HepG2 (cell line): ENCODE measurements around the gene VEGFB. TPM values are rescaled to one million over a fixed set of nuclear protein-coding genes. Genes with fewer than 3 reads are reported as not detected.

Experiments
- ARNT2 ChIP-seq: sonication (generic); formaldehyde crosslinking; IDR thresholded peaks from 2 replicates; pipeline ENCODE4 v1.8.0; 2022; ENCODE audit warnings: mild to moderate bottlenecking, low read depth, missing genetic modification reagents, moderate library complexity
- GMEB2 ChIP-seq: IDR thresholded peaks from 2 replicates; pipeline ENCODE4 v1.6.1; 2016; ENCODE audit warnings: missing biosample characterization, missing genetic modification reagents, low read depth
- GPN1 ChIP-seq: sonication (generic); formaldehyde crosslinking; IDR thresholded peaks from 2 replicates; pipeline ENCODE4 v1.5.1; 2020; ENCODE audit warnings: missing genetic modification reagents, borderline replicate concordance
- HMGXB4 ChIP-seq, 2 experiments: sonication (generic) in 1 of 2; formaldehyde crosslinking in 1 of 2; IDR thresholded peaks; 2 replicates each; pipeline versions ENCODE4 v1.4.0 to v1.6.1; 2018 to 2020; ENCODE audit warnings: missing genetic modification reagents in 2 of 2, borderline replicate concordance in 1 of 2, low read depth in 1 of 2, mild to moderate bottlenecking in 1 of 2, missing biosample characterization in 1 of 2
- NFATC3 ChIP-seq: sonication (generic); formaldehyde crosslinking; IDR thresholded peaks from 2 replicates; pipeline ENCODE4 v1.5.1; 2020; ENCODE audit warnings: mild to moderate bottlenecking, missing genetic modification reagents
- NKX3-1 ChIP-seq: sonication (generic); formaldehyde crosslinking; IDR thresholded peaks from 2 replicates; pipeline ENCODE4 v1.5.0; 2020; ENCODE audit warnings: missing genetic modification reagents
- ONECUT2 ChIP-seq: sonication (generic); formaldehyde crosslinking; IDR thresholded peaks from 2 replicates; pipeline ENCODE4 v1.4.0; 2020; ENCODE audit warnings: missing genetic modification reagents
- PHF20 ChIP-seq: sonication (generic); formaldehyde crosslinking; IDR thresholded peaks from 2 replicates; pipeline ENCODE4 v1.5.0; 2020; ENCODE audit warnings: mild to moderate bottlenecking, missing genetic modification reagents
- RBM22 ChIP-seq: fragments of 200-400 bp; formaldehyde crosslinking; optimal IDR thresholded peaks from 2 replicates; pipeline ENCODE3; 2017; ENCODE audit warnings: mild to moderate bottlenecking, low read length, moderate library complexity
- SMYD3 ChIP-seq: sonication (generic); formaldehyde crosslinking; IDR thresholded peaks from 2 replicates; pipeline ENCODE4 v1.8.1; 2023; ENCODE audit warnings: mild to moderate bottlenecking, missing genetic modification reagents
- TARDBP ChIP-seq: sonication (generic); formaldehyde crosslinking; IDR thresholded peaks from 2 replicates; pipeline ENCODE4 v1.8.0; 2022; ENCODE audit warnings: mild to moderate bottlenecking, missing genetic modification reagents
- ZNF101 ChIP-seq: sonication (generic); formaldehyde crosslinking; IDR thresholded peaks from 2 replicates; pipeline ENCODE4 v1.4.0; 2020; ENCODE audit warnings: mild to moderate bottlenecking, low read depth, missing genetic modification reagents, borderline replicate concordance
- polyA plus RNA-seq, 8 experiments: library from polyadenylated mRNA; depleted of rRNA in 3 of 8; stranded (reverse) in 7 of 8; unstranded in 1 of 8; fragments of >200 nt; fragmentation: Illumina TruSeq in 4 of 8; extraction: Trizol in 4 of 8; gene quantifications; 2 replicates each; pipeline versions ENCODE4 v1.2.1 to v1.2.3, GENCODE V29; 2011 to 2016; ENCODE audit warnings: low read depth in 4 of 8, missing spikeins in 1 of 8, mixed read lengths in 1 of 8; ENCODE audit not compliant: insufficient read depth in 1 of 8
- total RNA-seq, 5 experiments: library from RNA; depleted of rRNA; stranded (reverse); fragments of >200 nt; fragmentation: Illumina TruSeq; extraction: Trizol; gene quantifications; 2 replicates each; pipeline ENCODE4 v1.2.3, GENCODE V29; 2016; ENCODE audit warnings: low read depth in 1 of 5
- TF ChIP-seq, protein P1 (sequence below): sonication (generic); formaldehyde crosslinking; IDR thresholded peaks from 2 replicates; pipeline ENCODE4 v1.4.0; 2020; ENCODE audit warnings: missing genetic modification reagents
- TF ChIP-seq, protein P2 (sequence below): sonication (generic); formaldehyde crosslinking; IDR thresholded peaks from 2 replicates; pipeline ENCODE4 v1.8.0; 2022; ENCODE audit warnings: missing genetic modification reagents, mild to moderate bottlenecking, moderate library complexity, borderline replicate concordance
- TF ChIP-seq, protein P3 (sequence below): sonication (generic); formaldehyde crosslinking; IDR thresholded peaks from 2 replicates; pipeline ENCODE4 v1.4.0; 2020; ENCODE audit warnings: missing genetic modification reagents
- TF ChIP-seq, protein P4 (sequence below): sonication (generic); formaldehyde crosslinking; IDR thresholded peaks from 2 replicates; pipeline ENCODE4 v1.5.1; 2020; ENCODE audit warnings: missing genetic modification reagents, mild to moderate bottlenecking, borderline replicate concordance

VEGFB gene
- total and polyA plus RNA-seq, 2 of the 13 experiments (the other 11 are each of a cell fraction or from before 2014, with no cell fraction given) = 9.0 to 11.3 TPM

- TF ChIP-seq GMEB2 (CRISPR knock-in tag) = no peak
- TF ChIP-seq, protein P1, sequence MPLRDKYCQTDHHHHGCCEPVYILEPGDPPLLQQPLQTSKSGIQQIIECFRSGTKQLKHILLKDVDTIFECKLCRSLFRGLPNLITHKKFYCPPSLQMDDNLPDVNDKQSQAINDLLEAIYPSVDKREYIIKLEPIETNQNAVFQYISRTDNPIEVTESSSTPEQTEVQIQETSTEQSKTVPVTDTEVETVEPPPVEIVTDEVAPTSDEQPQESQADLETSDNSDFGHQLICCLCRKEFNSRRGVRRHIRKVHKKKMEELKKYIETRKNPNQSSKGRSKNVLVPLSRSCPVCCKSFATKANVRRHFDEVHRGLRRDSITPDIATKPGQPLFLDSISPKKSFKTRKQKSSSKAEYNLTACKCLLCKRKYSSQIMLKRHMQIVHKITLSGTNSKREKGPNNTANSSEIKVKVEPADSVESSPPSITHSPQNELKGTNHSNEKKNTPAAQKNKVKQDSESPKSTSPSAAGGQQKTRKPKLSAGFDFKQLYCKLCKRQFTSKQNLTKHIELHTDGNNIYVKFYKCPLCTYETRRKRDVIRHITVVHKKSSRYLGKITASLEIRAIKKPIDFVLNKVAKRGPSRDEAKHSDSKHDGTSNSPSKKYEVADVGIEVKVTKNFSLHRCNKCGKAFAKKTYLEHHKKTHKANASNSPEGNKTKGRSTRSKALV (CRISPR knock-in tag) = no peak
- no peak for TF ChIP-seq GPN1
- TF ChIP-seq, protein P2, sequence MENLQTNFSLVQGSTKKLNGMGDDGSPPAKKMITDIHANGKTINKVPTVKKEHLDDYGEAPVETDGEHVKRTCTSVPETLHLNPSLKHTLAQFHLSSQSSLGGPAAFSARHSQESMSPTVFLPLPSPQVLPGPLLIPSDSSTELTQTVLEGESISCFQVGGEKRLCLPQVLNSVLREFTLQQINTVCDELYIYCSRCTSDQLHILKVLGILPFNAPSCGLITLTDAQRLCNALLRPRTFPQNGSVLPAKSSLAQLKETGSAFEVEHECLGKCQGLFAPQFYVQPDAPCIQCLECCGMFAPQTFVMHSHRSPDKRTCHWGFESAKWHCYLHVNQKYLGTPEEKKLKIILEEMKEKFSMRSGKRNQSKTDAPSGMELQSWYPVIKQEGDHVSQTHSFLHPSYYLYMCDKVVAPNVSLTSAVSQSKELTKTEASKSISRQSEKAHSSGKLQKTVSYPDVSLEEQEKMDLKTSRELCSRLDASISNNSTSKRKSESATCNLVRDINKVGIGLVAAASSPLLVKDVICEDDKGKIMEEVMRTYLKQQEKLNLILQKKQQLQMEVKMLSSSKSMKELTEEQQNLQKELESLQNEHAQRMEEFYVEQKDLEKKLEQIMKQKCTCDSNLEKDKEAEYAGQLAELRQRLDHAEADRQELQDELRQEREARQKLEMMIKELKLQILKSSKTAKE (CRISPR knock-in tag) = no peak
- TF ChIP-seq SMYD3 (CRISPR knock-in tag) = no peak
- no peak for TF ChIP-seq ZNF101
- TF ChIP-seq NKX3-1 (CRISPR knock-in tag) = no peak
- TF ChIP-seq TARDBP (CRISPR knock-in tag) = 0 out of 2 replicates have a peak, but pooled peaks have one; percentile 14
- TF ChIP-seq ONECUT2 (CRISPR knock-in tag) = no peak
- no peak for TF ChIP-seq PHF20
- TF ChIP-seq RBM22 = no peak
- TF ChIP-seq NFATC3 (CRISPR knock-in tag) = no peak
- peak; percentile 34 to 64; a peak in 2 of 4 replicates for TF ChIP-seq HMGXB4 (CRISPR knock-in tag; IDR thresholded peaks at IDR 0.05; ENCODE audit: borderline replicate concordance in 1 of 2, low read depth in 1 of 2)
- TF ChIP-seq, protein P3, sequence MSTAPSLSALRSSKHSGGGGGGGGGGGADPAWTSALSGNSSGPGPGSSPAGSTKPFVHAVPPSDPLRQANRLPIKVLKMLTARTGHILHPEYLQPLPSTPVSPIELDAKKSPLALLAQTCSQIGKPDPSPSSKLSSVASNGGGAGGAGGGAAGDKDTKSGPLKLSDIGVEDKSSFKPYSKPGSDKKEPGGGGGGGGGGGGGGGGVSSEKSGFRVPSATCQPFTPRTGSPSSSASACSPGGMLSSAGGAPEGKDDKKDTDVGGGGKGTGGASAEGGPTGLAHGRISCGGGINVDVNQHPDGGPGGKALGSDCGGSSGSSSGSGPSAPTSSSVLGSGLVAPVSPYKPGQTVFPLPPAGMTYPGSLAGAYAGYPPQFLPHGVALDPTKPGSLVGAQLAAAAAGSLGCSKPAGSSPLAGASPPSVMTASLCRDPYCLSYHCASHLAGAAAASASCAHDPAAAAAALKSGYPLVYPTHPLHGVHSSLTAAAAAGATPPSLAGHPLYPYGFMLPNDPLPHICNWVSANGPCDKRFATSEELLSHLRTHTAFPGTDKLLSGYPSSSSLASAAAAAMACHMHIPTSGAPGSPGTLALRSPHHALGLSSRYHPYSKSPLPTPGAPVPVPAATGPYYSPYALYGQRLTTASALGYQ = no peak
- TF ChIP-seq ARNT2 = peak; percentile 33; the same call in 1 of the 2 replicates
- TF ChIP-seq, protein P4, sequence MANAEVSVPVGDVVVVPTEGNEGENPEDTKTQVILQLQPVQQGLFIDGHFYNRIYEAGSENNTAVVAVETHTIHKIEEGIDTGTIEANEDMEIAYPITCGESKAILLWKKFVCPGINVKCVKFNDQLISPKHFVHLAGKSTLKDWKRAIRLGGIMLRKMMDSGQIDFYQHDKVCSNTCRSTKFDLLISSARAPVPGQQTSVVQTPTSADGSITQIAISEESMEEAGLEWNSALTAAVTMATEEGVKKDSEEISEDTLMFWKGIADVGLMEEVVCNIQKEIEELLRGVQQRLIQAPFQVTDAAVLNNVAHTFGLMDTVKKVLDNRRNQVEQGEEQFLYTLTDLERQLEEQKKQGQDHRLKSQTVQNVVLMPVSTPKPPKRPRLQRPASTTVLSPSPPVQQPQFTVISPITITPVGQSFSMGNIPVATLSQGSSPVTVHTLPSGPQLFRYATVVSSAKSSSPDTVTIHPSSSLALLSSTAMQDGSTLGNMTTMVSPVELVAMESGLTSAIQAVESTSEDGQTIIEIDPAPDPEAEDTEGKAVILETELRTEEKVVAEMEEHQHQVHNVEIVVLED (CRISPR knock-in tag) = no peak
Measured at GRCh38 chr11:64252003-64252872, 17.9 kb downstream of the VEGFB start (continued).
